Stimulated activated naive B cell treated with anti-CD40 and anti-IgM and Interleukin-4, amounts not matched to agents 10 μg/mL and 1 μg/mL and 100 μg/mL, for 72 hours (primary cell): ENCODE measurements around the gene RAB27B.

Experiments used
- ATAC-seq, 2 donors: fragments of 150-1000 bp; cut with Tn5 transposase; replicated peaks; 2 replicates each; pipeline ENCODE4 v1.10.0; 2021; ENCODE audit warnings: moderate library complexity in 1 of 2
- DNase-seq: peaks from one replicate; pipeline ENCODE4 v3.0.0; 2021
- H3K27ac Mint-ChIP-seq: one replicate; pipeline ENCODE4 v1.8.0; 2022; ENCODE audit warnings: mild to moderate bottlenecking, mixed read lengths
- H3K27me3 Mint-ChIP-seq, 2 donors: one replicate each; pipeline ENCODE4 v1.8.0; 2022; ENCODE audit warnings: mixed read lengths in 2 of 2
- H3K36me3 Mint-ChIP-seq, 2 donors: one replicate each; pipeline ENCODE4 v1.8.0; 2022; ENCODE audit warnings: mixed read lengths in 2 of 2, mild to moderate bottlenecking in 1 of 2
- H3K4me1 Mint-ChIP-seq, 2 donors: one replicate each; pipeline ENCODE4 v1.8.0; 2022; ENCODE audit warnings: mixed read lengths in 2 of 2, mild to moderate bottlenecking in 1 of 2
- H3K4me3 Mint-ChIP-seq, 2 donors: one replicate each; pipeline ENCODE4 v1.8.0; 2022; ENCODE audit warnings: mild to moderate bottlenecking in 2 of 2, mixed read lengths in 2 of 2, moderate library complexity in 1 of 2
- H3K9me3 Mint-ChIP-seq, 2 donors: one replicate each; pipeline ENCODE4 v1.8.0; 2022; ENCODE audit warnings: mixed read lengths in 2 of 2, mild to moderate bottlenecking in 1 of 2

RAB27B gene

GRCh38 chr18:54883816-54884604 is 55.7 kb downstream of the RAB27B start:
- Mint-ChIP-seq H3K27me3 (peaks cover 8 to 10% of the 10 kb centered on the region in 2 donors), H3K36me3 (no peaks in the 10 kb centered on the region), H3K9me3 (no peaks in the 10 kb centered on the region), H3K27ac (no peak overlapping the region), H3K4me1 (no peaks in the 10 kb centered on the region), H3K4me3 (no peak overlapping the region)
- DNase-seq (no peak), ATAC-seq (no peak)

GRCh38 chr18:54888378-54888777 is 60.1 kb downstream of the RAB27B start:
- H3K36me3 Mint-ChIP-seq = no peaks in the 10 kb centered on the region
- H3K4me3 Mint-ChIP-seq = no peak overlapping the region
- no peak overlapping the region for H3K27ac Mint-ChIP-seq
- ATAC-seq (no peak), DNase-seq (no peak)
- no peaks in the 10 kb centered on the region for H3K4me1 Mint-ChIP-seq
- no peaks in the 10 kb centered on the region for H3K27me3 Mint-ChIP-seq
- no peaks in the 10 kb centered on the region for H3K9me3 Mint-ChIP-seq

- DNase-seq (no peak), ATAC-seq (no peak)
- no peak overlapping the region for H3K4me3 Mint-ChIP-seq
- H3K27me3 Mint-ChIP-seq = no peaks in the 10 kb centered on the region
- H3K27ac Mint-ChIP-seq = no peak overlapping the region
- no peaks in the 10 kb centered on the region for H3K36me3 Mint-ChIP-seq
- no peaks in the 10 kb centered on the region for H3K9me3 Mint-ChIP-seq
- no peaks in the 10 kb centered on the region for H3K4me1 Mint-ChIP-seq
These were observed 60.7 kb downstream of the RAB27B start for GRCh38 chr18:54888933-54889332.

- DNase-seq = no peak
- H3K27ac Mint-ChIP-seq = no peak overlapping the region
- ATAC-seq = no peak
These were observed 71.2 kb downstream of the RAB27B start for GRCh38 chr18:54899500-54899899.

GRCh38 chr18:54900290-54900689 is 72.0 kb downstream of the RAB27B start:
- Mint-ChIP-seq H3K27me3 (no peaks in the 10 kb centered on the region), H3K4me3 (no peak overlapping the region), H3K9me3 (no peaks in the 10 kb centered on the region), H3K27ac (no peak overlapping the region), H3K36me3 (no peaks in the 10 kb centered on the region), H3K4me1 (peaks cover 0 to 4% of the 10 kb centered on the region in 2 donors)
- ATAC-seq = no peak
- DNase-seq = no peak

More at GRCh38 chr18:54899500-54899899, 71.2 kb downstream of the RAB27B start:
- Mint-ChIP-seq H3K36me3 (no peaks in the 10 kb centered on the region), H3K4me1 (peaks cover 0 to 4% of the 10 kb centered on the region in 2 donors), H3K27me3 (no peaks in the 10 kb centered on the region), H3K9me3 (no peaks in the 10 kb centered on the region), H3K4me3 (no peak overlapping the region)

GRCh38 chr18:54904581-54904980 is 76.3 kb downstream of the RAB27B start:
- Mint-ChIP-seq H3K27me3 (peaks cover 8% of the 10 kb centered on the region in 2 donors), H3K36me3 (no peaks in the 10 kb centered on the region), H3K27ac (no peak overlapping the region), H3K9me3 (no peaks in the 10 kb centered on the region), H3K4me3 (no peak overlapping the region), H3K4me1 (peaks cover 0 to 2% of the 10 kb centered on the region in 2 donors)
- DNase-seq (no peak), ATAC-seq (no peak)

- Mint-ChIP-seq H3K4me3 (no peak overlapping the region), H3K27ac (no peak overlapping the region), H3K36me3 (no peaks in the 10 kb centered on the region), H3K4me1 (no peaks in the 10 kb centered on the region), H3K9me3 (no peaks in the 10 kb centered on the region), H3K27me3 (peaks cover 8% of the 10 kb centered on the region in 2 donors)
- ATAC-seq (no peak), DNase-seq (no peak)
These were observed 77.4 kb downstream of the RAB27B start for GRCh38 chr18:54905629-54906028.

- ATAC-seq = no peak
These were observed 78.3 kb downstream of the RAB27B start for GRCh38 chr18:54906331-54907185.

GRCh38 chr18:54909538-54909937 is 81.3 kb downstream of the RAB27B start:
- DNase-seq (no peak), ATAC-seq (no peak)
- Mint-ChIP-seq H3K36me3 (no peaks in the 10 kb centered on the region), H3K9me3 (peaks cover 0 to 1% of the 10 kb centered on the region in 2 donors), H3K4me1 (peaks cover 3 to 14% of the 10 kb centered on the region in 2 donors), H3K27ac (no peak overlapping the region), H3K27me3 (peaks cover 8% of the 10 kb centered on the region in 2 donors), H3K4me3 (no peak overlapping the region)

More at GRCh38 chr18:54906331-54907185, 78.3 kb downstream of the RAB27B start:
- no peaks in the 10 kb centered on the region for H3K4me1 Mint-ChIP-seq
- peaks cover 8% of the 10 kb centered on the region in 2 donors for H3K27me3 Mint-ChIP-seq
- H3K36me3 Mint-ChIP-seq = no peaks in the 10 kb centered on the region
- no peak for DNase-seq
- no peak overlapping the region for H3K4me3 Mint-ChIP-seq
- no peaks in the 10 kb centered on the region for H3K9me3 Mint-ChIP-seq
- no peak overlapping the region for H3K27ac Mint-ChIP-seq

- Mint-ChIP-seq H3K36me3 (no peaks in the 10 kb centered on the region), H3K27ac (no peak overlapping the region), H3K27me3 (peaks cover 8% of the 10 kb centered on the region in 2 donors), H3K4me3 (no peak overlapping the region), H3K9me3 (peaks cover 0 to 1% of the 10 kb centered on the region in 2 donors), H3K4me1 (peaks cover 3 to 14% of the 10 kb centered on the region in 2 donors)
- ATAC-seq (no peak), DNase-seq (no peak)
These were observed 82.1 kb downstream of the RAB27B start for GRCh38 chr18:54910161-54910919.

GRCh38 chr18:54911551-54911950 is 83.3 kb downstream of the RAB27B start:
- peaks cover 0 to 1% of the 10 kb centered on the region in 2 donors for H3K9me3 Mint-ChIP-seq
- no peaks in the 10 kb centered on the region for H3K36me3 Mint-ChIP-seq
- no peak overlapping the region for H3K4me3 Mint-ChIP-seq
- peaks cover 3 to 14% of the 10 kb centered on the region in 2 donors for H3K4me1 Mint-ChIP-seq
- DNase-seq (no peak), ATAC-seq (no peak)
- H3K27me3 Mint-ChIP-seq = peaks cover 8% of the 10 kb centered on the region in 2 donors
- H3K27ac Mint-ChIP-seq = no peak overlapping the region

- no peak for ATAC-seq
- Mint-ChIP-seq H3K27me3 (no peaks in the 10 kb centered on the region), H3K4me3 (no peak overlapping the region), H3K27ac (no peak overlapping the region), H3K4me1 (peaks cover 3 to 14% of the 10 kb centered on the region in 2 donors), H3K36me3 (no peaks in the 10 kb centered on the region), H3K9me3 (peaks cover 0 to 1% of the 10 kb centered on the region in 2 donors)
- DNase-seq = no peak
These were observed 86.5 kb downstream of the RAB27B start for GRCh38 chr18:54914816-54915215.

- DNase-seq = no peak
- Mint-ChIP-seq H3K4me1 (peaks cover 3 to 14% of the 10 kb centered on the region in 2 donors), H3K36me3 (no peaks in the 10 kb centered on the region), H3K4me3 (no peak overlapping the region), H3K9me3 (peaks cover 0 to 1% of the 10 kb centered on the region in 2 donors), H3K27ac (no peak overlapping the region), H3K27me3 (peaks cover 0 to 3% of the 10 kb centered on the region in 2 donors)
- ATAC-seq = no peak
These were observed 88.2 kb downstream of the RAB27B start for GRCh38 chr18:54916507-54916906.

GRCh38 chr18:54918060-54918459 is 89.8 kb downstream of the RAB27B start:
- no peak overlapping the region for H3K4me3 Mint-ChIP-seq
- H3K4me1 Mint-ChIP-seq = peaks cover 0 to 6% of the 10 kb centered on the region in 2 donors
- H3K36me3 Mint-ChIP-seq = no peaks in the 10 kb centered on the region
- ATAC-seq (no peak), DNase-seq (no peak)
- H3K9me3 Mint-ChIP-seq = peaks cover 0 to 3% of the 10 kb centered on the region in 2 donors
- peaks cover 0 to 14% of the 10 kb centered on the region in 2 donors for H3K27me3 Mint-ChIP-seq
- no peak overlapping the region for H3K27ac Mint-ChIP-seq
